ENCODE results near the gene LSG1.

DNA sequence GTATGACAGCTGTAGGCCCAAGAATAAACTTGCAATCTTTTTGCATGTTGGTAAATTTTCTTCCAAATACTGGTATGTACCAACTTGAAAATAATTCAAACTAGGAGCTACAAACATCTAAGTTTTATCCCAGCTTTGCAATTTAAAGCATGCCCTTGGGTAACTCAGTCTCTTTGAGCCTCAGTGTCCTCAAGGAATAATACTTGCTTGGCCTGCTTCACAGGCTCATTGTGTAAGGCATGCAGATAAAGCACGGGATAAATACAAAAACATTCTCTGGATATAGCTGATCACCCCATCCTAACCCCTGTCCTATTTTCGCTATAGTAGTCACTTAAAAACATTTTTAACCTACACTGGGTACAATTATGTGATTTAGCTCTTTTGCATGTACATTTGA lies 29.2 kb downstream of the LSG1 start:
- no peak for TF ChIP-seq POLR2AphosphoS5 (IDR thresholded peaks at IDR 0.05; ENCODE audit: low read depth, low read length)
- TF ChIP-seq REST (IDR thresholded peaks at IDR 0.05; ENCODE audit: insufficient read depth in 1 of 2, low read depth in 2 of 2, low read length in 2 of 2) = no peak
- TF ChIP-seq TAF1 (IDR thresholded peaks at IDR 0.05; ENCODE audit: borderline replicate concordance, insufficient read depth, low read length) = no peak
- TF ChIP-seq SIN3A (IDR thresholded peaks at IDR 0.05; ENCODE audit: borderline replicate concordance, insufficient read depth, low read length) = no peak

Data from PFSK-1 (cell line).